Body of pancreas (tissue), 4 donors: ENCODE measurements around the gene ANGPTL2. TPM values are rescaled to one million over a fixed set of nuclear protein-coding genes. Genes with fewer than 3 reads are reported as not detected.

Experiments used
- ATAC-seq: fragments of 150-250 bp; one replicate; pipeline ENCODE4 v1.9.1; 2016
- DNase-seq, 4 donors: peaks; one replicate each; pipeline ENCODE4 v3.0.0-alpha.2; 2019
- H3K27ac ChIP-seq, 4 donors: fragments of 200-600 bp; sonication (generic); 1 replicate in 3 of 4; 2 replicates in 1 of 4; pipeline versions ENCODE4 v1.5.1 to v1.6.1; 2016 to 2019; ENCODE audit warnings: mild to moderate bottlenecking in 1 of 4, mixed read lengths in 1 of 4, moderate library complexity in 1 of 4
- H3K27me3 ChIP-seq, 2 donors: fragments of 200-600 bp; sonication (generic); one replicate each; pipeline ENCODE4 v1.6.0; 2016; ENCODE audit warnings: mild to moderate bottlenecking in 1 of 2
- H3K36me3 ChIP-seq, 2 donors: fragments of 200-600 bp; sonication (generic); replicated peaks in 1 of 2; 2 replicates each; pipeline ENCODE4 v1.5.1; 2016; ENCODE audit warnings: low read depth in 2 of 2; ENCODE audit not compliant: insufficient read depth in 1 of 2
- H3K4me1 ChIP-seq: fragments of 200-600 bp; sonication (generic); one replicate; pipeline ENCODE4 v1.6.0; 2016
- H3K4me3 ChIP-seq, 2 donors: fragments of 200-600 bp; sonication (generic); 1 replicate in 1 of 2; 2 replicates in 1 of 2; pipeline ENCODE4 v1.5.1; 2016 to 2019
- H3K9me3 ChIP-seq, 3 donors: fragments of 200-600 bp; sonication (generic); 1 replicate in 2 of 3; 2 replicates in 1 of 3; pipeline ENCODE4 v1.5.1; 2016
- CTCF ChIP-seq, 7 experiments: fragments of 450-650 bp in 4 of 7; fragments of 200-600 bp in 3 of 7; sonication (generic) in 3 of 7; IDR thresholded peaks; one replicate each; pipeline ENCODE4 v1.5.1; 2016 to 2019; ENCODE audit warnings: antibody characterized with exemption in 7 of 7
- POLR2A ChIP-seq, 3 donors: fragments of 450-650 bp; IDR thresholded peaks; one replicate each; pipeline ENCODE4 v1.6.1; 2016; ENCODE audit warnings: antibody characterized with exemption in 3 of 3, mild to moderate bottlenecking in 2 of 3
- WGBS, 2 donors: methylation state at CpG; one replicate each; pipeline ENCODE4 v1.1.5; 2017; 5-methylcytosine and 5-hydroxymethylcytosine counted together
- intact Hi-C: fragments of 100-400 bp; cut with DNase I; formaldehyde crosslinking; loops from one replicate; pipeline ENCODE4 v1.15.1; 2023
- total RNA-seq, 2 donors: library from RNA; depleted of rRNA; stranded (reverse); fragments of >200 nt; gene quantifications; one replicate each; pipeline ENCODE4 v1.1.0, GENCODE V29; 2016

Gene ANGPTL2
- total RNA-seq, 2 donors from 2014 or later: 3.1 to 7.6 TPM

- intact Hi-C loops: no loop called here
- peaks cover 20% of the 10 kb centered on the region for H3K4me1 ChIP-seq
- 96% methylated on average over 6 of the region's 6 CpGs for WGBS, 2 donors
- no peak overlapping the region for H3K27ac ChIP-seq
- H3K36me3 ChIP-seq: no peaks in the 10 kb centered on the region
- DNase-seq: no peak
- H3K4me3 ChIP-seq: no peak overlapping the region
- TF ChIP-seq CTCF (IDR thresholded peaks at IDR 0.05) (no peak), POLR2A (IDR thresholded peaks at IDR 0.05) (no peak)
- no peaks in the 10 kb centered on the region for H3K9me3 ChIP-seq
- ATAC-seq: no peak
- H3K27me3 ChIP-seq: no peaks in the 10 kb centered on the region
These were observed 44.1 kb downstream of the ANGPTL2 start for GRCh38 chr9:127078336-127078735.

- Histone ChIP-seq H3K4me3 (no peak overlapping the region), H3K27me3 (no peaks in the 10 kb centered on the region), H3K4me1 (peaks cover 16% of the 10 kb centered on the region), H3K27ac (no peak overlapping the region), H3K9me3 (no peaks in the 10 kb centered on the region), H3K36me3 (no peaks in the 10 kb centered on the region)
- ATAC-seq: no peak
- 72 to 94% methylated on average over 2 of the region's 2 CpGs for WGBS, 2 donors
- DNase-seq: no peak
- intact Hi-C loops: no loop called here
- TF ChIP-seq POLR2A (IDR thresholded peaks at IDR 0.05) (no peak), CTCF (IDR thresholded peaks at IDR 0.05) (no peak)
These were observed 44.8 kb downstream of the ANGPTL2 start for GRCh38 chr9:127077644-127077946.

- intact Hi-C loops: no loop called here
- WGBS, 2 donors: 87 to 91% methylated on average over 5 of the region's 5 CpGs
- TF ChIP-seq POLR2A (IDR thresholded peaks at IDR 0.05) (no peak), CTCF (IDR thresholded peaks at IDR 0.05) (no peak)
- H3K27ac ChIP-seq: no peak overlapping the region
- no peak overlapping the region for H3K4me3 ChIP-seq
- DNase-seq (no peak), ATAC-seq (no peak)
- no peaks in the 10 kb centered on the region for H3K36me3 ChIP-seq
- H3K4me1 ChIP-seq: peaks cover 16% of the 10 kb centered on the region
- H3K9me3 ChIP-seq: no peaks in the 10 kb centered on the region
- no peaks in the 10 kb centered on the region for H3K27me3 ChIP-seq
These were observed 45.4 kb downstream of the ANGPTL2 start for GRCh38 chr9:127076860-127077643.

GRCh38 chr9:127075624-127076372 is 46.6 kb downstream of the ANGPTL2 start:
- no peaks in the 10 kb centered on the region for H3K27me3 ChIP-seq
- no peak for TF ChIP-seq CTCF (IDR thresholded peaks at IDR 0.05)
- TF ChIP-seq POLR2A (IDR thresholded peaks at IDR 0.05): no peak
- no peaks in the 10 kb centered on the region for H3K9me3 ChIP-seq
- ATAC-seq: no peak
- no peak overlapping the region for H3K4me3 ChIP-seq
- H3K36me3 ChIP-seq: no peaks in the 10 kb centered on the region
- H3K27ac ChIP-seq: no peak overlapping the region
- intact Hi-C loops: no loop called here
- no peak for DNase-seq
- WGBS, 2 donors: 40% methylated on average over 2 of the region's 2 CpGs
- peaks cover 16% of the 10 kb centered on the region for H3K4me1 ChIP-seq
